ENCODE results near the gene STX19. TPM values are rescaled to one million over a fixed set of nuclear protein-coding genes. Genes with fewer than 3 reads are reported as not detected.

The STX19 gene
- total and polyA plus RNA-seq, 5 experiments from 2014 or later = 0.40 TPM; not detected in 4

GRCh38 chr3:94015025-94015424 is 13.4 kb downstream of the STX19 start:
- DNase-seq (peak in 2 of 10 donors; percentile 19 to 25), ATAC-seq (peak; percentile 35 to 36)
- H3K9me3 Mint-ChIP-seq = no peaks in the 10 kb centered on the region
- H3K27me3 Mint-ChIP-seq = no peaks in the 10 kb centered on the region
- peaks cover 8 to 10% (median 9%) of the 10 kb centered on the region in 4 donors for H3K4me1 Mint-ChIP-seq
- H3K36me3 Mint-ChIP-seq = peaks cover 0 to 9% (median 3%) of the 10 kb centered on the region in 3 donors
- POLR2A ChIA-PET = no interaction called here
- peak overlapping the region in 1 of 10 donors; percentile 4 for H3K4me3 Mint-ChIP-seq
- H3K27ac Mint-ChIP-seq = peak overlapping the region in 2 of 10 donors; percentile 29 to 53

GRCh38 chr3:94012185-94012584 is 16.2 kb downstream of the STX19 start:
- POLR2A ChIA-PET = no interaction called here
- peak overlapping the region in 1 of 10 donors; percentile 22 for H3K27ac Mint-ChIP-seq
- DNase-seq (no peak), ATAC-seq (no peak)
- no peaks in the 10 kb centered on the region for H3K9me3 Mint-ChIP-seq
- peaks cover 0 to 5% (median 3%) of the 10 kb centered on the region in 3 donors for H3K36me3 Mint-ChIP-seq
- H3K4me3 Mint-ChIP-seq = no peak overlapping the region
- peaks cover 8 to 10% (median 9%) of the 10 kb centered on the region in 4 donors for H3K4me1 Mint-ChIP-seq
- no peaks in the 10 kb centered on the region for H3K27me3 Mint-ChIP-seq

DNA sequence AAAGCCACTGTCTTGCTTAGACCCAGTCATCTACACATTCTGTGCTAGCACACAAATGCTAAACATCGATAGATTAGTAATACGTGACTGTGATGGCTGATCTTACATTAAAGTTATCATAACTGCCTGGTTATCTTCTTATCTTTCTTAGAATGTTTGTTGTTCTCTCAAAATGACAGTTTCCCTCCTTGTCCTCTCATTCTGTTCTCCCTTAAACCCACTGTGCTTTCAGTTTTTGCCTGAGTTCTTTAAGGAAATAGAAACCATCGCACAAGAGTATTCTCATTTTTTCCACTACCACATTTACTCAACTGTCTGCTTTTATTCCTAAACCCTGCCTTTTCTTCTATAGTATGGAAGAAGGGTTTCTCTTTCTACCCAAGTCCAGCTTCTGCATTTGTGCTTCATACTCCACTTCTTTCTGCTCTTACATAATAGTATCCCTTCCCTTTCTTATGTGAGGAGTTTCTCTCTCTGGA is 17.1 kb downstream of the STX19 start:
- POLR2A ChIA-PET = no interaction called here
- Mint-ChIP-seq H3K27ac (peak overlapping the region in 1 of 10 donors; percentile 7), H3K4me3 (no peak overlapping the region), H3K4me1 (peaks cover 8 to 10% (median 9%) of the 10 kb centered on the region in 4 donors), H3K9me3 (no peaks in the 10 kb centered on the region), H3K36me3 (peaks cover 0 to 5% (median 3%) of the 10 kb centered on the region in 3 donors), H3K27me3 (no peaks in the 10 kb centered on the region)
- no peak for ATAC-seq
- DNase-seq = no peak

DNA sequence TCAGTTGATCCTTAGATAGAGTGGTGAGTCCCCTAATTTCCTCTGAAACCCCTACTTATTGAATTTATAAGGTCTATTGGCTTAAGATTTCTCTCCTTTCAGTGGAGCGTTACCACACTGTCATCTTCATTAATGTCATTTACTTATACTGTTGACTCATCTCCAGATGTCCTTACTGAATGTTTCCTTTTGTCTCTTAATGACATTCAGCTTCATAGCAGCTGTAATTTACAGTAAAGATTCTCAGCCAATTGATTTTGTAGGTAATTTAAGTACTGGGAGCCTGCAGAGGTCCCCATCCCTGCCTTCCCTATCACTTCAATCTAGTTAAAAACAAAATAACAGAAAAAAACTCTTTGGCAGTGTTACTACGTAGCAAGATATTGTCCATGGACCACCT is 18.8 kb downstream of the STX19 start:
- no peak overlapping the region for H3K27ac Mint-ChIP-seq
- ATAC-seq (no peak), DNase-seq (no peak)
- H3K4me3 Mint-ChIP-seq = no peak overlapping the region
- peaks cover 0 to 5% (median 3%) of the 10 kb centered on the region in 3 donors for H3K36me3 Mint-ChIP-seq
- no peaks in the 10 kb centered on the region for H3K27me3 Mint-ChIP-seq
- peaks cover 2 to 4% (median 3%) of the 10 kb centered on the region in 4 donors for H3K4me1 Mint-ChIP-seq
- H3K9me3 Mint-ChIP-seq = no peaks in the 10 kb centered on the region
- POLR2A ChIA-PET = no interaction called here

DNA sequence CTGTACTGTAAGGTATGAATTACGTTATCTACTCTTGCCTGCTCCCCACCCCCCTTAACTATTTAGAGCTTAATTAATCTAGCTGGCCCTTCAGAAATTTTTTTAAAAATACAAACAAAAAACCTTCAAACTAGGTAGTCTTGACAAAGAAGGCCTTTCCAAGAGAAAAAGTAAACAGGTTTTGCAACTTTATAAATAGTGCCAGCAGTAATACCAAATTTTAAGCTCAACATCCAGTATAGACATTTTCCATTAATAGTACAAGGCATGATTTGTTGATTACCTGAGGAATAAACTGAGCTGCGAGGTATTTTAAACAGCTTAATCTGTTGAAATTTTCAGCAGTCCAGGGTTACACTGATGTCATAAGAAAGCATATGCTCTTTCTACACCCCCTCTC is 20.1 kb downstream of the STX19 start:
- H3K36me3 Mint-ChIP-seq = peaks cover 0 to 5% (median 4%) of the 10 kb centered on the region in 3 donors
- no peaks in the 10 kb centered on the region for H3K27me3 Mint-ChIP-seq
- no peak overlapping the region for H3K27ac Mint-ChIP-seq
- ATAC-seq (no peak), DNase-seq (no peak)
- peaks cover 0 to 6% (median 2%) of the 10 kb centered on the region in 4 donors for H3K4me1 Mint-ChIP-seq
- POLR2A ChIA-PET = no interaction called here
- no peaks in the 10 kb centered on the region for H3K9me3 Mint-ChIP-seq
- H3K4me3 Mint-ChIP-seq = no peak overlapping the region

- Mint-ChIP-seq H3K9me3 (no peaks in the 10 kb centered on the region), H3K4me1 (peaks cover 0 to 4% (median under 1%) of the 10 kb centered on the region in 4 donors), H3K36me3 (peaks cover 0 to 2% (median 0%) of the 10 kb centered on the region in 3 donors), H3K4me3 (peak overlapping the region; percentile 65 to 86 (median 80)), H3K27me3 (no peaks in the 10 kb centered on the region), H3K27ac (peak overlapping the region in 5 of 10 donors; percentile 14 to 89 (median 56))
- ATAC-seq (peak; percentile 78 to 83), DNase-seq (peak in 5 of 10 donors; percentile 4 to 61 (median 50))
- POLR2A ChIA-PET = no interaction called here
These were observed 24.0 kb downstream of the STX19 start for GRCh38 chr3:94004301-94004910.

DNA sequence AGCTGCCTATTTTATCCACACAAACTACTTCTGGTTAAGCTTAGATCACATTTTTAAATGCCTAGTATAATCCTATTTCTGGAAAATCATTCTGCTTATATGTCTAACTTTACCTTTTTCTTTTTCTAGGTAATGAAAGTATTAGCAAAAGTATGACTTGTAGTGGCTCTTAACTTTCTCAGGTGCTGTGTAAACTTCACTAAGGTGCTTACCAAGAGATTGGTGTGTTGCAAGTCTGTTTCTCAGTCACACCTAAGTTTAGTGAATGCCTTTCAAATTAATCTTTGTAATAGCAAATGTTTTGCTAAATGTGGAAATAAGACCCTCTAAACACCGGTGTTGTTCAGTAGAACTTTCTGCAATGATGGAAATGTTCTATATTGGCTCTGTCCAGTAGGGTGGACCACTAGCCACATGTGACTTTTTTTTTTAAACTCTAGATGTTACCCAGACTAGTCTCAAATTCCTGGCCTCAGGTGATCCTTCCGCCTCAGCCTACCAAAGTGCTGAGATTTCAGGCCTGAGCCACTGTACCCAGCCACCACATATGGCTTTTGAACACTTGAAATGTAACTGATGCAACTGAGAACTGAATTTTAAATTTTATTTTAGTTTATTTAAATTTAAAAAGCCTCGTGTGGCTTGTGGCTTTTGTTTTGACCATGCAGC is 26.4 kb downstream of the STX19 start:
- Mint-ChIP-seq H3K27ac (no peak overlapping the region), H3K9me3 (no peaks in the 10 kb centered on the region), H3K4me1 (peaks cover 0 to 4% (median under 1%) of the 10 kb centered on the region in 4 donors), H3K27me3 (no peaks in the 10 kb centered on the region), H3K36me3 (peaks cover 0 to 8% (median 0%) of the 10 kb centered on the region in 3 donors), H3K4me3 (no peak overlapping the region)
- ATAC-seq = no peak
- no peak for DNase-seq
- POLR2A ChIA-PET = no interaction called here

- Mint-ChIP-seq H3K4me1 (peaks cover 0 to 4% (median under 1%) of the 10 kb centered on the region in 4 donors), H3K4me3 (no peak overlapping the region), H3K27me3 (no peaks in the 10 kb centered on the region), H3K27ac (peak overlapping the region in 2 of 10 donors; percentile 1 to 16), H3K9me3 (no peaks in the 10 kb centered on the region), H3K36me3 (peaks cover 0 to 11% (median 0%) of the 10 kb centered on the region in 3 donors)
- no peak for DNase-seq
- no peak for ATAC-seq
- POLR2A ChIA-PET = no interaction called here
These were observed 27.2 kb downstream of the STX19 start for GRCh38 chr3:94001191-94001590.

DNA sequence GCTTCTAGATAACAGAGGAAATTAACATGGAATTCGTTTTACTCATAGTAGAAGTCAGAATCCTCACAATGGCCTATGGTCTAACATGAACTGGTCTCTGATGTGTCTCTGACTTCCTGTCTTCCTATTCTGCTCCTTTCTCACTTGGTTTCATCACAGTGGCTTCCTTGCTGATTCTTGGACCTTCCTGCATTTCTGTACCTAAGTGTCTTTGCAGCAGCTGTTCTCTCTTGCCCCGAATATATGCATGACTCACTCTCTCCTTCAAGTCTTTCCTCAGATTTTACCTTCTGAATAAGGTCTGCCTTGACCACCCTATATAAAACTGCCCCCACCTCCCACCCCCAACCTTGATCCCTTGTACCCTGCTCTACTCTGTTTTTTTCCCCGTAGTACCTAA is 34.3 kb downstream of the STX19 start:
- POLR2A ChIA-PET = no interaction called here
- Mint-ChIP-seq H3K27ac (peak overlapping the region in 1 of 10 donors; percentile 62), H3K4me3 (no peak overlapping the region), H3K36me3 (peaks cover 0 to 10% (median 0%) of the 10 kb centered on the region in 3 donors), H3K9me3 (no peaks in the 10 kb centered on the region), H3K27me3 (no peaks in the 10 kb centered on the region), H3K4me1 (peaks cover 0 to 9% (median 2%) of the 10 kb centered on the region in 4 donors)
- ATAC-seq = no peak
- DNase-seq = no peak

DNA sequence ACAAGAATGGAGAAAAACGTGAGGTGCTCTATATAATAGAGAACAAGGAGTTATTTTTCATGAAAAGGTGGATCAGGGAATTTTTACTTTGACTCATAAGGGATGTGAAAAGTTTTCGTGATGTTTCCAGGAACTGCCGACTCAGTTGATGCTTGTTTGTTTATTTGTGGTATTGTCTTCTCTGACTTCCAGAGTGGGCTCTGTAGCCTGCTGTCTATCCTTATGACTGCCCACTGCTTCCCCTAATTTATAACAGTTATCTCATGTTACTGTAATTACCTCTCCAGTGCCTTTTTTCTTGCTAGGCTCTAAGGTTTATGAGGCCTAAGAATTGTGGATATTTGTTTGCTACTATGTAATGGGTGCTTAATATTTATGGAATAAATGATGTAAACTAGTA is 36.2 kb downstream of the STX19 start:
- H3K27me3 Mint-ChIP-seq = no peaks in the 10 kb centered on the region
- ATAC-seq (no peak), DNase-seq (no peak)
- H3K27ac Mint-ChIP-seq = no peak overlapping the region
- H3K36me3 Mint-ChIP-seq = peaks cover 0 to 3% (median 0%) of the 10 kb centered on the region in 3 donors
- POLR2A ChIA-PET = interaction anchor here (0.7 kb wide), 1 partner anchor 64 kb away, joined by 3 read pairs; no protein-coding TSS in a partner anchor
- H3K4me1 Mint-ChIP-seq = peaks cover 0 to 9% (median 2%) of the 10 kb centered on the region in 4 donors
- H3K9me3 Mint-ChIP-seq = no peaks in the 10 kb centered on the region
- H3K4me3 Mint-ChIP-seq = no peak overlapping the region

DNA sequence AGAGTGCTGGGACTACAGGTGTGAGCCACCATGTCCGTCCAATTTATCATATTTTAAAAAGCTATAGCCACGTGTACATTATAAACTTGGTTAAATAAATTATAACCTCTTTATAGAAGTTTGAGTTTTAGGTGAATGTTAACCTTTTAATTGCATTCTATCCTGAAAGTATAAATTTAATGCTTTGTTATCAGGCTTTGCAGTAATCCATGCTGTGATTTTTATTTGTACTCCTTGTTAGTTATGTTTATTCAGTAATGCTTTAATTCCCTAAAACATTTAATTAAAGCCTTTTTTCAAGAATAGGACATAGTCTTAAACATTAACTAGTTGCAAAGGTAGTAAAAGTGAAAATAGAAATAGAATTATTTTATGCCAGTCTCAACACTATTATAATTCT is 36.8 kb downstream of the STX19 start:
- Mint-ChIP-seq H3K27ac (no peak overlapping the region), H3K36me3 (peaks cover 0 to under 1% (median 0%) of the 10 kb centered on the region in 3 donors), H3K4me3 (no peak overlapping the region), H3K9me3 (no peaks in the 10 kb centered on the region), H3K4me1 (peaks cover 0 to 9% (median 2%) of the 10 kb centered on the region in 4 donors), H3K27me3 (no peaks in the 10 kb centered on the region)
- DNase-seq (no peak), ATAC-seq (no peak)
- POLR2A ChIA-PET = no interaction called here

- no peaks in the 10 kb centered on the region for H3K27me3 Mint-ChIP-seq
- peaks cover 0 to 9% (median 2%) of the 10 kb centered on the region in 4 donors for H3K4me1 Mint-ChIP-seq
- ATAC-seq = no peak
- no peak for DNase-seq
- H3K4me3 Mint-ChIP-seq = no peak overlapping the region
- no peaks in the 10 kb centered on the region for H3K36me3 Mint-ChIP-seq
- no peaks in the 10 kb centered on the region for H3K9me3 Mint-ChIP-seq
- peak overlapping the region in 1 of 10 donors; percentile 35 for H3K27ac Mint-ChIP-seq
- POLR2A ChIA-PET = no interaction called here
These were observed 39.2 kb downstream of the STX19 start for GRCh38 chr3:93989241-93989640.

DNA sequence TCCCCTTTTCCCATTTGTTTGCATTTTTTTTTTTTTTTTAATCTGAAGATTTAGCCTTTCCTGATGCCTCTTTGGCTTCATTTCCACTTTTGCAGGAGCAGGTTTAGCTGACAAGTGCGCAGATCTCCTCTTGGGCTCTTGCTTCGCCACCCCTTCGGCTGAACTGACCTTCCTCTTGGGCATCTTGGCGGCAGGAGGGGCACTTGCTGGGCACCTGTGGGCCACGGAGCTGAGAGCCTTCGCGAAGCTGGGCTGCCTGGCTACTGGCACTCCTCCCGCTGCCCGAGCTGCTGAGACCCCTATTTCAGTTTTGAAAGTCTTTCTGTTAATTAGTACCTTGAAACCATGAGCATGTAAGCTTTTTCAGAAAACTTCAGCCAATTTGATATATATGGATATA is 39.6 kb downstream of the STX19 start:
- ATAC-seq = no peak
- DNase-seq = no peak
- Mint-ChIP-seq H3K36me3 (no peaks in the 10 kb centered on the region), H3K27ac (no peak overlapping the region), H3K27me3 (no peaks in the 10 kb centered on the region), H3K9me3 (no peaks in the 10 kb centered on the region), H3K4me1 (peaks cover 0 to 6% (median under 1%) of the 10 kb centered on the region in 4 donors), H3K4me3 (no peak overlapping the region)
- POLR2A ChIA-PET = no interaction called here

Data from naive thymus-derived CD8-positive, alpha-beta T cell (primary cell).